MM.1S (cell line): Measurements from ENCODE around the gene STMP1.
"Not testable (repeated sequence)": the region's sequence is repeated elsewhere in the genome, so short reads cannot be mapped to it uniquely, and the experiment has no call there.

ENCODE experiments used
- DNase-seq: peaks from one replicate; pipeline ENCODE4 v3.0.0-alpha.2; 2015
- H2AFZ ChIP-seq: fragments of 300-600 bp; sonication (generic); 2 replicates; pipeline ENCODE4 v1.6.0; 2016; ENCODE audit warnings: antibody characterized with exemption, low read length
- H3F3A ChIP-seq: fragments of 300-600 bp; sonication (generic); 2 replicates; pipeline ENCODE4 v1.6.1; 2016; ENCODE audit warnings: mild to moderate bottlenecking, antibody characterized with exemption, low read length, moderate library complexity, mixed read lengths; ENCODE audit not compliant: insufficient read depth
- H3K27ac ChIP-seq: fragments of 300-600 bp; sonication (generic); 2 replicates; pipeline ENCODE4 v1.5.1; 2016; ENCODE audit warnings: mild to moderate bottlenecking, low read length
- H3K27me3 ChIP-seq: fragments of 300-600 bp; sonication (generic); replicated peaks from 2 replicates; pipeline ENCODE4 v1.6.0; 2016; ENCODE audit warnings: low read length; ENCODE audit not compliant: insufficient read depth
- H3K36me3 ChIP-seq: fragments of 300-600 bp; sonication (generic); replicated peaks from 2 replicates; pipeline ENCODE4 v1.6.1; 2016; ENCODE audit warnings: mild to moderate bottlenecking, low read length, mixed read lengths; ENCODE audit not compliant: insufficient read depth
- H3K4me1 ChIP-seq: fragments of 300-600 bp; sonication (generic); 2 replicates; pipeline ENCODE4 v1.6.1; 2016; ENCODE audit warnings: low read length, mixed read lengths
- H3K4me2 ChIP-seq: fragments of 300-600 bp; sonication (generic); 2 replicates; pipeline ENCODE4 v1.6.0; 2016; ENCODE audit warnings: low read depth, low read length
- H3K4me3 ChIP-seq: fragments of 300-600 bp; sonication (generic); 2 replicates; pipeline ENCODE4 v1.5.1; 2016; ENCODE audit warnings: low read length, mixed read lengths
- H3K79me2 ChIP-seq: fragments of 300-600 bp; sonication (generic); 2 replicates; pipeline ENCODE4 v1.6.1; 2016; ENCODE audit warnings: mixed run types, low read length, mixed read lengths
- H3K9ac ChIP-seq: fragments of 300-600 bp; sonication (generic); 2 replicates; pipeline ENCODE4 v1.6.1; 2016; ENCODE audit warnings: low read length, mixed read lengths
- H3K9me2 ChIP-seq: fragments of 300-600 bp; sonication (generic); replicated peaks from 2 replicates; pipeline ENCODE4 v1.6.1; 2016; ENCODE audit warnings: mild to moderate bottlenecking, low read length, mixed read lengths; ENCODE audit not compliant: insufficient read depth
- H3K9me3 ChIP-seq: fragments of 300-600 bp; sonication (generic); replicated peaks from 2 replicates; pipeline ENCODE4 v1.6.1; 2016; ENCODE audit warnings: mild to moderate bottlenecking, low read length, mixed read lengths; ENCODE audit not compliant: insufficient read depth
- H4K20me1 ChIP-seq: fragments of 300-600 bp; sonication (generic); 2 replicates; pipeline ENCODE4 v1.6.1; 2016; ENCODE audit warnings: mild to moderate bottlenecking, low read length, moderate library complexity, mixed read lengths; ENCODE audit not compliant: insufficient read depth
- EZH2 ChIP-seq: fragments of 300-600 bp; sonication (generic); optimal IDR thresholded peaks from 2 replicates; pipeline ENCODE3; 2017; ENCODE audit warnings: low read depth, mild to moderate bottlenecking, antibody characterized with exemption, low read length, mixed read lengths
- EZH2phosphoT487 ChIP-seq: fragments of 300-600 bp; sonication (generic); IDR thresholded peaks from 2 replicates; pipeline ENCODE4 v1.6.1; 2018; ENCODE audit warnings: antibody characterized with exemption, low read length
- TF ChIP-seq, protein P1 (sequence below): fragments of 300-600 bp; sonication (generic); IDR thresholded peaks from 2 replicates; pipeline ENCODE4 v1.5.1; 2016; ENCODE audit warnings: antibody characterized with exemption, low read length, mixed read lengths

The STMP1 gene

GRCh38 chr7:135634191-135634878 lies 28.0 kb upstream of the STMP1 start:
- Histone ChIP-seq H3K79me2 (no peaks in the 10 kb centered on the region), H3K9me2 (no peaks in the 10 kb centered on the region), H3K4me1 (no peaks in the 10 kb centered on the region), H3F3A (no peaks in the 10 kb centered on the region), H4K20me1 (no peaks in the 10 kb centered on the region), H3K4me3 (no peak overlapping the region), H3K27me3 (no peaks in the 10 kb centered on the region), H2AFZ (no peak overlapping the region), H3K36me3 (peaks cover 12% of the 10 kb centered on the region; the same call in 1 of the 2 replicates), H3K4me2 (no peak overlapping the region), H3K9me3 (no peaks in the 10 kb centered on the region), H3K9ac (no peak overlapping the region), H3K27ac (no peak overlapping the region)
- DNase-seq, result no peak
- TF ChIP-seq EZH2phosphoT487 (no peak), EZH2 (no peak)

DNA sequence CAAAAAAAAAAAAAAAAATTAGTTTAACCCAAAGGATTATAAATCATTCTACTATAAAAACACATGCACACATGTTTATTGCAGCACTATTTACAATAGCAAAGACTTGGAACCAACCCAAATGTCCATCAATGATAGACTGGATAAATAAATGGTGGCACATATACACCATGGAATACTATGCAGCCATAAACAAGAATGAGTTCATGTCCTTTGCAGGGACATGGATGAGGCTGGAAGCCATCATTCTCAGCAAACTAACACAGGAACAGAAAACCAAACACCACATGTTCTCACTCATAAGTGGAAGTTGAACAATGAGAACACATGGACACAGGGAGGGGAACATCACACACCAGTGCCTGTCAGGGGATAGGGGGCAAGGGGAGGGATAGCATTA lies 22.6 kb upstream of the STMP1 start:
- not testable (repeated sequence) for H3K27ac ChIP-seq, H3K79me2 ChIP-seq, H3K4me2 ChIP-seq, H3K9me2 ChIP-seq, DNase-seq, H2AFZ ChIP-seq, H3K9me3 ChIP-seq, H4K20me1 ChIP-seq, H3K4me3 ChIP-seq, H3K9ac ChIP-seq, H3K27me3 ChIP-seq, H3F3A ChIP-seq, H3K36me3 ChIP-seq, H3K4me1 ChIP-seq

DNA sequence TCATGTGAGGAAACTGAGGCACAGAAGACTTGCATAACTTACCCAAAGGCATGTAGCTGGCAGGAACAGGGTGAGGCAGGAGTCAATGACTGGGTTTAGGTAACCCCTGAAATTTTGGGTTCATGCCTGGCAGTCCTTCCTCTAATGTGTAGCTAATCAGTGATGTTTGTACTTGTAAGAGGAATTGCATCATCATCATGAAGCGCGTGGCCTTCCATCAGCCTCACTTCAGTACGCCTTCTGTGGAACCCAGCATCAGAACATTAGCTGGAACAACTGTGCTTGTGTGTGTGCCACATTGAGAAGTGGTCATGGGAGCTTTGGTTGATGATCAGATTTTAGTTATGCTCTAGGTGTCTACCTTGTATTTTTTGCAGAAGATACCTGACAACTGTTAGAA lies 18.2 kb upstream of the STMP1 start:
- no peak for DNase-seq
- Histone ChIP-seq H4K20me1 (no peaks in the 10 kb centered on the region), H3K4me3 (no peak overlapping the region), H3K9me3 (no peaks in the 10 kb centered on the region), H3K79me2 (no peaks in the 10 kb centered on the region), H3K27me3 (no peaks in the 10 kb centered on the region), H3K36me3 (peaks cover 18% of the 10 kb centered on the region), H3K9me2 (no peaks in the 10 kb centered on the region), H3K9ac (no peak overlapping the region), H3K4me1 (no peaks in the 10 kb centered on the region), H2AFZ (no peak overlapping the region), H3K27ac (no peak overlapping the region), H3K4me2 (no peak overlapping the region), H3F3A (no peaks in the 10 kb centered on the region)
- TF ChIP-seq EZH2 (no peak), EZH2phosphoT487 (no peak)
- TF ChIP-seq, protein P1, sequence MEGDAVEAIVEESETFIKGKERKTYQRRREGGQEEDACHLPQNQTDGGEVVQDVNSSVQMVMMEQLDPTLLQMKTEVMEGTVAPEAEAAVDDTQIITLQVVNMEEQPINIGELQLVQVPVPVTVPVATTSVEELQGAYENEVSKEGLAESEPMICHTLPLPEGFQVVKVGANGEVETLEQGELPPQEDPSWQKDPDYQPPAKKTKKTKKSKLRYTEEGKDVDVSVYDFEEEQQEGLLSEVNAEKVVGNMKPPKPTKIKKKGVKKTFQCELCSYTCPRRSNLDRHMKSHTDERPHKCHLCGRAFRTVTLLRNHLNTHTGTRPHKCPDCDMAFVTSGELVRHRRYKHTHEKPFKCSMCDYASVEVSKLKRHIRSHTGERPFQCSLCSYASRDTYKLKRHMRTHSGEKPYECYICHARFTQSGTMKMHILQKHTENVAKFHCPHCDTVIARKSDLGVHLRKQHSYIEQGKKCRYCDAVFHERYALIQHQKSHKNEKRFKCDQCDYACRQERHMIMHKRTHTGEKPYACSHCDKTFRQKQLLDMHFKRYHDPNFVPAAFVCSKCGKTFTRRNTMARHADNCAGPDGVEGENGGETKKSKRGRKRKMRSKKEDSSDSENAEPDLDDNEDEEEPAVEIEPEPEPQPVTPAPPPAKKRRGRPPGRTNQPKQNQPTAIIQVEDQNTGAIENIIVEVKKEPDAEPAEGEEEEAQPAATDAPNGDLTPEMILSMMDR, result no peak

DNA sequence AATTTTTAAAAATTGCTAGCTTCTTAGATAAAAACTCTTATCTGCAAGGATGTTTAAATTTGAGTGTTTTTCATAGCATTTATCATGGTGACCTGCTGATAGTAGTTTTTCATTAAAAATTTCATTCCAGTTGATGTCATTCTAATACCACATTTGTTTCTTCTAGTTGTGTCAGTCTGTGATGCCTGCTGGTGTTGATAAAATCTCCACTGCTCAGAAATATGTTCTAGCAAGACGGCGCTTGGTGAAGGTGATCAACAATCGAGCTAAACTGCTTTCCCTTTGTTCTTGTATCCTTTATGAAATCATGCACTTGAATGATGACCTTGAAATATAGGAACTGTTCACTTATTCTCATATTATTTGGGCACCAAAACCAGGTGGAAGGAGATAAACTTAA lies 17.6 kb upstream of the STMP1 start:
- Histone ChIP-seq H3F3A (no peaks in the 10 kb centered on the region), H3K27me3 (no peaks in the 10 kb centered on the region), H3K9ac (no peak overlapping the region), H3K79me2 (no peaks in the 10 kb centered on the region), H4K20me1 (no peaks in the 10 kb centered on the region), H3K36me3 (peaks cover 18% of the 10 kb centered on the region), H2AFZ (no peak overlapping the region), H3K9me2 (no peaks in the 10 kb centered on the region), H3K27ac (no peak overlapping the region), H3K4me2 (no peak overlapping the region), H3K4me3 (no peak overlapping the region), H3K4me1 (no peaks in the 10 kb centered on the region), H3K9me3 (no peaks in the 10 kb centered on the region)
- no peak for DNase-seq
- TF ChIP-seq, protein P1, result no peak
- TF ChIP-seq EZH2phosphoT487, result no peak
- no peak for TF ChIP-seq EZH2
